GM13977 (cell line): ENCODE data around the gene TTLL4.

Experiments
- DNase-seq: peaks from one replicate; pipeline ENCODE4 v3.0.0; 2012; ENCODE audit warnings: low spot score
- in situ Hi-C: fragments of 300-500 bp; cut with MboI; formaldehyde crosslinking; loops from one replicate; pipeline ENCODE4 v1.12.0; 2022; ENCODE audit warnings: low sequenced_read_pairs, low pct_unique_long_range_greater_than_20kb, mixed read lengths, inconsistent platforms; ENCODE audit not compliant: unreplicated experiment
- TF ChIP-seq, protein P1 (sequence below): IDR thresholded peaks from 2 replicates; pipeline ENCODE4 v1.5.1; 2012; ENCODE audit warnings: mild to moderate bottlenecking, control low read depth; ENCODE audit not compliant: insufficient read depth; ENCODE audit errors: extremely low read depth, missing control alignments

TTLL4 gene, protein sequence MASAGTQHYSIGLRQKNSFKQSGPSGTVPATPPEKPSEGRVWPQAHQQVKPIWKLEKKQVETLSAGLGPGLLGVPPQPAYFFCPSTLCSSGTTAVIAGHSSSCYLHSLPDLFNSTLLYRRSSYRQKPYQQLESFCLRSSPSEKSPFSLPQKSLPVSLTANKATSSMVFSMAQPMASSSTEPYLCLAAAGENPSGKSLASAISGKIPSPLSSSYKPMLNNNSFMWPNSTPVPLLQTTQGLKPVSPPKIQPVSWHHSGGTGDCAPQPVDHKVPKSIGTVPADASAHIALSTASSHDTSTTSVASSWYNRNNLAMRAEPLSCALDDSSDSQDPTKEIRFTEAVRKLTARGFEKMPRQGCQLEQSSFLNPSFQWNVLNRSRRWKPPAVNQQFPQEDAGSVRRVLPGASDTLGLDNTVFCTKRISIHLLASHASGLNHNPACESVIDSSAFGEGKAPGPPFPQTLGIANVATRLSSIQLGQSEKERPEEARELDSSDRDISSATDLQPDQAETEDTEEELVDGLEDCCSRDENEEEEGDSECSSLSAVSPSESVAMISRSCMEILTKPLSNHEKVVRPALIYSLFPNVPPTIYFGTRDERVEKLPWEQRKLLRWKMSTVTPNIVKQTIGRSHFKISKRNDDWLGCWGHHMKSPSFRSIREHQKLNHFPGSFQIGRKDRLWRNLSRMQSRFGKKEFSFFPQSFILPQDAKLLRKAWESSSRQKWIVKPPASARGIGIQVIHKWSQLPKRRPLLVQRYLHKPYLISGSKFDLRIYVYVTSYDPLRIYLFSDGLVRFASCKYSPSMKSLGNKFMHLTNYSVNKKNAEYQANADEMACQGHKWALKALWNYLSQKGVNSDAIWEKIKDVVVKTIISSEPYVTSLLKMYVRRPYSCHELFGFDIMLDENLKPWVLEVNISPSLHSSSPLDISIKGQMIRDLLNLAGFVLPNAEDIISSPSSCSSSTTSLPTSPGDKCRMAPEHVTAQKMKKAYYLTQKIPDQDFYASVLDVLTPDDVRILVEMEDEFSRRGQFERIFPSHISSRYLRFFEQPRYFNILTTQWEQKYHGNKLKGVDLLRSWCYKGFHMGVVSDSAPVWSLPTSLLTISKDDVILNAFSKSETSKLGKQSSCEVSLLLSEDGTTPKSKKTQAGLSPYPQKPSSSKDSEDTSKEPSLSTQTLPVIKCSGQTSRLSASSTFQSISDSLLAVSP

DNA sequence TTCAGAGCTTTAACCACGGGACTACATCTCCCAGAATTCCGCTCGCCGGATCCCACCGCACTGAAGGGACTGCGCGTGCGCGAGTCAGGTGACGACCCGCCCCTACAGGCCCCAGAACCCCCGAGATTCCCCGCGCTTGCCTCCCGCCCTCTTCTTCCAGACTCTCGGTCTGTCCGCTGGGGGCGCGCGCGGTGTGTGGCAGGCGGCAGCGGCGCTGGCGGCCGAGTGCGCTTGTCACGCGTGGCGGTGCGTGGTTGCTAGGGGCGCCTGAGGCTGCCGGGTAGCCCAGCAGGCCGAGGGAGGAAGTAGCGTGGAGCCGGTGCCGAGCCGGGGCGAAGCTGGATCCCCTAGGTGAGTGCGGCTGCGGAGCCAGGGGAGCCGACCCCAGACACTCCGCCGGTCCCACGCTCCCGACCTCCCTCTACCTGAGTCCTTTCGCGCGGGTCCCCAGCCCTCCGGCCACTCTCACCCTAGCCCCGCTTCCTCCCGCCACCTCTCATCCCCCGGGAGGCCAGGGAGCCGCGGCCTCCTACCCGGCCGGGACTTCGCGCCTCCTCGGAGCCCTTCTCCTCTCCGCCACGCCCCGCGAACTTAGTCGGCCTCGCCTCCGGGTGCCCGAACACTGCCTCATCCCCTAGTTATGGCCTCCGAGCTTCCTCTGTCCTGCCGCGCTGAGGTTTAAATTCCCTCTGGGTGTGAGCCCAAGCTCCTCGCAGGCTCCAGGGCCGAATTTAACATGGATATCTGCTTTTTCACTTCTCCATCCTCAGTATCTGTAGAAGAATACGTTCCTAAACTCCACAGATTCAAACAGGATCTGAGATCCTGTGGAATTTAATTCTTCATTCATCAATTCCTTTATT is at the start of gene TTLL4:
Gene TTLL4 (plus strand): TSS at position 149 of the 863 bp plus-strand sequence. CDS start 26,842 bp downstream, outside the sequence.
- peak; percentile 98 for DNase-seq
- TF ChIP-seq, protein P1, sequence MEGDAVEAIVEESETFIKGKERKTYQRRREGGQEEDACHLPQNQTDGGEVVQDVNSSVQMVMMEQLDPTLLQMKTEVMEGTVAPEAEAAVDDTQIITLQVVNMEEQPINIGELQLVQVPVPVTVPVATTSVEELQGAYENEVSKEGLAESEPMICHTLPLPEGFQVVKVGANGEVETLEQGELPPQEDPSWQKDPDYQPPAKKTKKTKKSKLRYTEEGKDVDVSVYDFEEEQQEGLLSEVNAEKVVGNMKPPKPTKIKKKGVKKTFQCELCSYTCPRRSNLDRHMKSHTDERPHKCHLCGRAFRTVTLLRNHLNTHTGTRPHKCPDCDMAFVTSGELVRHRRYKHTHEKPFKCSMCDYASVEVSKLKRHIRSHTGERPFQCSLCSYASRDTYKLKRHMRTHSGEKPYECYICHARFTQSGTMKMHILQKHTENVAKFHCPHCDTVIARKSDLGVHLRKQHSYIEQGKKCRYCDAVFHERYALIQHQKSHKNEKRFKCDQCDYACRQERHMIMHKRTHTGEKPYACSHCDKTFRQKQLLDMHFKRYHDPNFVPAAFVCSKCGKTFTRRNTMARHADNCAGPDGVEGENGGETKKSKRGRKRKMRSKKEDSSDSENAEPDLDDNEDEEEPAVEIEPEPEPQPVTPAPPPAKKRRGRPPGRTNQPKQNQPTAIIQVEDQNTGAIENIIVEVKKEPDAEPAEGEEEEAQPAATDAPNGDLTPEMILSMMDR, result peak; percentile 91
- in situ Hi-C loops, result no loop called here

DNA sequence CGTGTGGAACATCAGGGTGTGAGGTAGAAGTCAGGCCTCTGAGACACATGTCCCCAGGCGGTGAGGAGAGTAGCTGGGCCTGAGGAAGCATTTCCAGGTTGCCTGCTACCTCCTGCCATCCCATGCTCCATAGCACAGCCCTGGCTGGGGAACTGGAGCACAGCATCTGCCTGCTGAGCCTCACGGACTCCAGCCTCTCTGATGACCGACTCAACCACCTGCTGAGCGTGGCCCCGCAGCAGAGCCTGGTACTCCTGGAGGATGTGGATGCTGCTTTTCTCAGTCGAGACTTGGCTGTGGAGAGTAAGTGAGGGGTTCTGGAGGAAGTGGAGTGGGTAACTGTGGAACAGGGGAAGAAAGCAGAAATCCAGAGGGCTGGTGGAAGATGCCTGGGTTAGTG is 48.3 kb upstream of the TTLL4 start:
- no peak for DNase-seq
- in situ Hi-C loops, result loop anchor here (25.0 kb wide), 1 partner anchor 375 kb away; the partner anchor contains the start of gene TMBIM1
- TF ChIP-seq, protein P1, result no peak

DNA sequence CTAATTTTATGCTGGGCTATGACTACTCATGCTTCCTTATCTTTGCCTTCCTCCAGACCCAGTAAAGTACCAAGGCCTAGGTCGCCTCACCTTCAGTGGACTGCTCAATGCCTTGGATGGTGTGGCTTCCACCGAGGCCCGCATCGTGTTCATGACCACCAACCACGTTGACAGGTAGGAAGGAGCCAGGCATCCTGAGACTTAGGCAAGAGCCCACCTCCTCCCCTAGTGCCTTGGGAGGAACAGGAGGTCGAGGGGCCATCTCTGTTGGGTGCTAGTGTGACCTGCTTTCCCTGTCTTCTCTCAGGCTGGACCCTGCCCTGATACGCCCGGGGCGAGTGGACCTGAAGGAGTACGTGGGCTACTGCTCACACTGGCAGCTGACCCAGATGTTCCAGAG is 47.8 kb upstream of the TTLL4 start:
- TF ChIP-seq, protein P1, result no peak
- in situ Hi-C loops, result loop anchor here (25.0 kb wide), 1 partner anchor 376 kb away; the partner anchor contains the start of gene TMBIM1
- DNase-seq, result no peak

DNA sequence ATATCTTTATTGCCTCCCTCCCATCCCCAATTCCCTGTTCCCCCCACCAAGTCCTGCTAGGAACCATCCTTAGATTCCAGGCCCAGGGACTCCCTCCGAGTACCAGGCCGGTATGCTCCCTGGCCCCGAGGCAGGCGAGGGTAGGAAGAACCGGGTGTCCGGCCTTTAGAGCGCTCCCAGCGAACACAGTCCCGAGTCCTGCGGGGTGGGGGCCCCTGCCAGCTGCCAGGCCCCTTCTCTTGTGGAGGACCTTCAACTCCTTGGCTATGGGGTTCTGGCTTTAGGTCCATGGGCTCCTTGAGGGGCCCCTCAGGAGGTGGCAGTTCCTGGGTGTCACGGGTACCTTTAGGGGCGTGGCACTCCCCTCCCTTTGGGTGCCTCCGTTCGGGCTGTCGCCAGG is 46.7 kb upstream of the TTLL4 start:
- no peak for DNase-seq
- TF ChIP-seq, protein P1, result no peak
- in situ Hi-C loops, result loop anchor here (25.0 kb wide), 1 partner anchor 377 kb away; the partner anchor contains the start of gene TMBIM1

DNA sequence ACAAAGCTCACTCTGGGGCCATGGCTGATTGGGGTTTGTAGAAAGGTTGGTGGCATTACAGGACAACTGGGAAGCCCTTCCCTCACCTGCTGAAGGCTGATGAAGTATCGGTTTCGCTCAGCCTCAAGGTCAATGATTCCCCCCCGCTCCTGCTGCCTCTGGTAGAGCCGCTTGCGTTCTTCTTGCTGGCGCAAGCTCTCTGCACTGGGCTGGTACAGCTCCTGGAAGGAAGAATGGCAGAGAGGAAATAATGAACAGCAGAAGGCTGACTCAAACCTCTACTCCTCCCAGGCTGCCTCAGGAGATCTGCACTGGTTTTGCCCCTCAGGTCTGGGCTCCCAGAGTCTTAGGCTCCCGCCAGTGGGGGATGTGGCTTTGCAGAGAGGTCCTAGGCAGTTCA is 46.0 kb upstream of the TTLL4 start:
- TF ChIP-seq, protein P1, result no peak
- in situ Hi-C loops, result loop anchor here (25.0 kb wide), 1 partner anchor 377 kb away; the partner anchor contains the start of gene TMBIM1
- no peak for DNase-seq
